GM12874 (cell line): Measurements from ENCODE around the gene TUSC2.
A peak's percentile ranks its signal among the peaks of the same experiment; 100 is the strongest.

Experiments
- CTCF ChIP-seq: IDR thresholded peaks from 2 replicates; pipeline ENCODE4 v1.5.1; 2011; ENCODE audit warnings: low read depth, mild to moderate bottlenecking, control low read depth, low read length, moderate library complexity; ENCODE audit not compliant: insufficient read depth

Gene TUSC2

GRCh38 chr3:50322386-50323091 is 5.5 kb downstream of the TUSC2 start, which contains the start of gene HYAL2:
Gene HYAL2, minus strand, starts transcription at chr3:50322745. Its CDS starts 2,256 bp downstream, at chr3:50320489.
- no peak for TF ChIP-seq CTCF

- no peak for TF ChIP-seq CTCF
These were observed 6.0 kb downstream of the TUSC2 start for GRCh38 chr3:50322115-50322385.

GRCh38 chr3:50321336-50322114 is 6.5 kb downstream of the TUSC2 start:
- TF ChIP-seq CTCF = peak; percentile 75

- no peak for TF ChIP-seq CTCF
These were observed 7.1 kb downstream of the TUSC2 start for GRCh38 chr3:50320853-50321335.

- TF ChIP-seq CTCF = no peak
These were observed 8.0 kb downstream of the TUSC2 start for GRCh38 chr3:50319894-50320625.

GRCh38 chr3:50319181-50319893 is 8.7 kb downstream of the TUSC2 start:
- no peak for TF ChIP-seq CTCF
